GM10847 (cell line): ENCODE measurements around the gene TRIP4.

Source experiments
- POLR2A ChIP-seq: IDR thresholded peaks from 2 replicates; pipeline ENCODE4 v1.6.1; 2011; ENCODE audit not compliant: insufficient read length; ENCODE audit errors: extremely low read depth

TRIP4 gene

GRCh38 chr15:64430000-64430735 is 42.5 kb downstream of the TRIP4 start:
- no peak for TF ChIP-seq POLR2A

GRCh38 chr15:64437982-64438381 is 50.3 kb downstream of the TRIP4 start:
- TF ChIP-seq POLR2A: no peak

- no peak for TF ChIP-seq POLR2A
Observed at GRCh38 chr15:64438653-64439447, 51.2 kb downstream of the TRIP4 start.

- TF ChIP-seq POLR2A: no peak
Observed at GRCh38 chr15:64441852-64442251, 54.2 kb downstream of the TRIP4 start.

GRCh38 chr15:64443016-64443415 is 55.4 kb downstream of the TRIP4 start:
- no peak for TF ChIP-seq POLR2A

GRCh38 chr15:64443747-64444621 is 56.3 kb downstream of the TRIP4 start:
- TF ChIP-seq POLR2A: no peak

- no peak for TF ChIP-seq POLR2A
Observed at GRCh38 chr15:64444836-64445235, 57.2 kb downstream of the TRIP4 start.

- TF ChIP-seq POLR2A: no peak
Observed at GRCh38 chr15:64447536-64448315, 60.1 kb downstream of the TRIP4 start.

- no peak for TF ChIP-seq POLR2A
Observed at GRCh38 chr15:64452988-64453688, 65.5 kb downstream of the TRIP4 start.

GRCh38 chr15:64453689-64454037 is 66.0 kb downstream of the TRIP4 start:
- TF ChIP-seq POLR2A: no peak

GRCh38 chr15:64454282-64454681 is 66.6 kb downstream of the TRIP4 start:
- no peak for TF ChIP-seq POLR2A

- no peak for TF ChIP-seq POLR2A
Observed at GRCh38 chr15:64455961-64456371, 68.3 kb downstream of the TRIP4 start.

- no peak for TF ChIP-seq POLR2A
Observed at GRCh38 chr15:64456634-64457108, 69.0 kb downstream of the TRIP4 start.
